Left ventricle myocardium inferior (tissue), 1 donor: ENCODE data around the gene YES1. TPM values are rescaled to one million over a fixed set of nuclear protein-coding genes. Genes with fewer than 3 reads are reported as not detected.

Source experiments
- DNase-seq: peaks from one replicate; pipeline ENCODE4 v3.0.0-alpha.2; 2020
- H3K27ac ChIP-seq: fragments of 200-600 bp; replicated peaks from 2 replicates; pipeline ENCODE4 v1.8.0; 2021
- H3K27me3 ChIP-seq: fragments of 200-600 bp; 2 replicates; pipeline ENCODE4 v1.8.0; 2021; ENCODE audit warnings: low read depth
- H3K36me3 ChIP-seq: fragments of 200-600 bp; 2 replicates; pipeline ENCODE4 v1.8.0; 2021
- H3K4me1 ChIP-seq: fragments of 200-600 bp; 2 replicates; pipeline ENCODE4 v1.8.0; 2021
- H3K4me3 ChIP-seq: fragments of 200-600 bp; 2 replicates; pipeline ENCODE4 v1.8.0; 2021; ENCODE audit warnings: mild to moderate bottlenecking, moderate library complexity
- H3K9me3 ChIP-seq: fragments of 200-600 bp; replicated peaks from 2 replicates; pipeline ENCODE4 v1.8.0; 2021
- intact Hi-C: fragments of 100-400 bp; cut with micrococcal nuclease; formaldehyde crosslinking; loops from one replicate; pipeline ENCODE4 v1.11.0; 2022
- total RNA-seq: library from RNA; stranded (reverse); fragmentation: NEBNext Ultra II Directional; extraction: Animal tissue kit (Norgen Biotek cat#: 25700); gene quantifications from one replicate; pipeline ENCODE4 v1.2.1, GENCODE V29; 2021
- TF ChIP-seq, protein P1 (sequence below): fragments of 200-600 bp; IDR thresholded peaks from 2 replicates; pipeline ENCODE4 v1.8.0; 2021; ENCODE audit warnings: antibody characterized with exemption, mild to moderate bottlenecking, borderline replicate concordance
- donor health status: DM: no; HTN: yes; CAD: no; lungs with severe emphysema.

The YES1 gene
- total RNA-seq, 1 donor from 2014 or later = 21.7 TPM

DNA sequence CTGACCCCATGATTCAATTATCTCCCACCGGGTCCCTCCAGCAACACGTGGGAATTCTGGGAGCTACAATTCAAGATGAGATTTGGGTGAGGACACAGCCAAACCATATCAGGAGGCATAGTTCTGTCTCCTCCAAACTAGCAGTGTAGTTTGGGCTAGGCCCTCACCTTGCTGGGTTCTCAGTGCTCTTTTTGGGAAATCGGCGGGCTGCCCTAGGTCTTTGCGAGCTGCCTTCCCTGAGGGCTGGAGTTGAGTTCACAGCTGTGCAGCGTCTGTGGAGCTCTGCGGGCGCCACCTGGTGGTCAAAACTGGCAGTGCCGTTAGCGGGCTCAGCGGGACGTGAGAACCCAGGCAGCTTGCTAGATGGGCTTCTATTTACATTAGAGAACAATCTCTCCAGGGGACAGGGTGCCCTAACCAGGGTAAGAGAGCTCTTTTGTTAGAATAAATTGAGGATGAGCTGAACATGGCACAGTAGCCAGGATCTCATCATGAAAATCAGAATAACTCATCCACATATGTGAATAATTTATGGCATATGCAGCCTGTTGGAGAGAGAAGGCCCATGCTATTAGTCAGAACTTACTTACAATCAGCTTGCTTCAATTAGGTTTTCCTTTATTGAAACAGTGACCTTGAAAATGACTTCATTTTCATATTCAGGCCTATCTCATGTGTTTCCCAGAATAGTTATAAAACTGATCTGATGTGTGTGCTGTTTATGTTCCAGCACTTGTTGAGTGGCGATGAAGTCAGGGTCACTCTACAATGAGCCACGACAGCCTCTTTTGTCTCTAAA lies 27.4 kb upstream of the YES1 start:
- no peak overlapping the region for H3K4me3 ChIP-seq
- H3K27ac ChIP-seq = peak overlapping the region; percentile 11
- peak; percentile 87 for DNase-seq
- H3K4me1 ChIP-seq = peaks cover 12% of the 10 kb centered on the region
- intact Hi-C loops = no loop called here
- no peaks in the 10 kb centered on the region for H3K9me3 ChIP-seq
- no peaks in the 10 kb centered on the region for H3K27me3 ChIP-seq
- no peaks in the 10 kb centered on the region for H3K36me3 ChIP-seq
- TF ChIP-seq, protein P1, sequence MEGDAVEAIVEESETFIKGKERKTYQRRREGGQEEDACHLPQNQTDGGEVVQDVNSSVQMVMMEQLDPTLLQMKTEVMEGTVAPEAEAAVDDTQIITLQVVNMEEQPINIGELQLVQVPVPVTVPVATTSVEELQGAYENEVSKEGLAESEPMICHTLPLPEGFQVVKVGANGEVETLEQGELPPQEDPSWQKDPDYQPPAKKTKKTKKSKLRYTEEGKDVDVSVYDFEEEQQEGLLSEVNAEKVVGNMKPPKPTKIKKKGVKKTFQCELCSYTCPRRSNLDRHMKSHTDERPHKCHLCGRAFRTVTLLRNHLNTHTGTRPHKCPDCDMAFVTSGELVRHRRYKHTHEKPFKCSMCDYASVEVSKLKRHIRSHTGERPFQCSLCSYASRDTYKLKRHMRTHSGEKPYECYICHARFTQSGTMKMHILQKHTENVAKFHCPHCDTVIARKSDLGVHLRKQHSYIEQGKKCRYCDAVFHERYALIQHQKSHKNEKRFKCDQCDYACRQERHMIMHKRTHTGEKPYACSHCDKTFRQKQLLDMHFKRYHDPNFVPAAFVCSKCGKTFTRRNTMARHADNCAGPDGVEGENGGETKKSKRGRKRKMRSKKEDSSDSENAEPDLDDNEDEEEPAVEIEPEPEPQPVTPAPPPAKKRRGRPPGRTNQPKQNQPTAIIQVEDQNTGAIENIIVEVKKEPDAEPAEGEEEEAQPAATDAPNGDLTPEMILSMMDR = peak; percentile 100

DNA sequence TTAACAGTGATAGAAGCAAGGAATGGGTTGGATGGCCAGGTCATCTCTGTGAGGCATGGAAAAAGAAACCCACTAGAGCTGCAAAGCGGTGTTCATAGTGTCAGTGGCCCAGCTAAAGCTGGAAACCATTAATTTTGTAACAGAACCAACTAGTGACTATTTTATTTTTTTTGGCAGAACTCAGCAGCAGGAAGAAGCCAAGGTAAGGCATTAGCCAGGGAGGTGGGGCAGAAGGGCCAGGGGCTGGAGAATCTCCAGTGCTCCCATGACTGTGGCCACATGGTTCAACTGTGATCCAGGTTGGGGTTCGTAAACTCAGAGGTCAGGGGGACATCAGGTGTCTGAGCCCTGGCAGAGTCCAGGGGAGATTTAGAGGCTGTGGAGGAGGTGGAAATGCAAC lies 25.9 kb upstream of the YES1 start:
- Histone ChIP-seq H3K9me3 (no peaks in the 10 kb centered on the region), H3K27me3 (no peaks in the 10 kb centered on the region), H3K36me3 (no peaks in the 10 kb centered on the region), H3K4me3 (no peak overlapping the region), H3K4me1 (peaks cover 12% of the 10 kb centered on the region), H3K27ac (no peak overlapping the region)
- TF ChIP-seq, protein P1 = no peak
- DNase-seq = no peak
- intact Hi-C loops = no loop called here

DNA sequence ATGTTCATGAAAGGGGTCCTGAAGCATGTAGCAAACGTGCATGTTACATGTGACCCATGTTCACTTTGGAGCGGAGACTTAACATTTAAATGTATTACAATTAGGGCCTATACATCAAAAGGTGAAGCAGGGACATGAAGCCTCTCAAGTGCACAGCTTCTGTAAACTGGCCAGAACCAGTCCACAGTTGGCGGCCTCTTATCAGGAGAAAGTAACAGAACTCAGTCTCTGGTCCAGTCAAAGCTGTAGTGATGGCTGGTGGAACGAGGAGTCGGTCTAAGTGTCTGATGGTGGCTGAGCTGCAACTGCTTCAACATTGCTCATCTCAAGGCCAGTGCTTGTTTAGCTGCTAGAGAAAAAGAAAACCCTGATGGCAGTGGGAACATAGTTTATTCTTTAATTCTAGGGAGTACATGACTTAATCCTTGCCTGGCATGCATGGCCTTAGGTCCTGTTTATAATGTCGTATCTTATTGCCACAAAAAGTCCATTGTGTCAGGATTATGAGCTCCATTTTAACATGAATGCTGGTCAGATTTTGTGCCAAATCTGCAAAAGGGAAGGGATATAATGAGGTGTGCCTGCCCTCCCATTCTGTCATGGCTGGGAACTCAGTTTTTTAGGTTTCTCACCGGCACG lies 22.2 kb upstream of the YES1 start:
- H3K27ac ChIP-seq = no peak overlapping the region
- no peaks in the 10 kb centered on the region for H3K36me3 ChIP-seq
- TF ChIP-seq, protein P1 = no peak
- H3K4me3 ChIP-seq = no peak overlapping the region
- intact Hi-C loops = no loop called here
- H3K4me1 ChIP-seq = peaks cover 29% of the 10 kb centered on the region
- H3K27me3 ChIP-seq = no peaks in the 10 kb centered on the region
- DNase-seq = no peak
- H3K9me3 ChIP-seq = no peaks in the 10 kb centered on the region

DNA sequence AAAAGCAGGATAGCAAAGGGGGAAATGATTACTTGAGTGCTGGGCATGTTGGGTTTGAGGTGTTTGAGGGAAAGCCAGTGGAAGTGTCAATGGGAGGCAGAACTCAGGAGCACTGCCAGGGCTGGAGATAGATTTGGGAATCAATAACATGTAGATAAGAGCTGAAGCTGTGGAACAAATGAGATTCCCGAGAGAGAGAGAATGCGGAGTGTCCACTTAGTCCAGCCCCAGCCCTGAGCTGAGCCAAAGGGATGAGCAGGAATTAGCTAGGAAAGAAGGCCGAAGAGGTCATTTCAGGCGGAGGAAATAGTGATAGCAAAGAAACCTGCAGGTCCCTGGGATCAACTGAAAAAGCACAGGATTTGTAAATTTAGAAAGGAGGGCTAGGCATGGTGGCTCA lies 21.2 kb upstream of the YES1 start:
- intact Hi-C loops = loop anchor here (2.0 kb wide), 1 partner anchor 208 kb away; no protein-coding TSS in a partner anchor
- peaks cover 27% of the 10 kb centered on the region for H3K4me1 ChIP-seq
- no peak for DNase-seq

DNA sequence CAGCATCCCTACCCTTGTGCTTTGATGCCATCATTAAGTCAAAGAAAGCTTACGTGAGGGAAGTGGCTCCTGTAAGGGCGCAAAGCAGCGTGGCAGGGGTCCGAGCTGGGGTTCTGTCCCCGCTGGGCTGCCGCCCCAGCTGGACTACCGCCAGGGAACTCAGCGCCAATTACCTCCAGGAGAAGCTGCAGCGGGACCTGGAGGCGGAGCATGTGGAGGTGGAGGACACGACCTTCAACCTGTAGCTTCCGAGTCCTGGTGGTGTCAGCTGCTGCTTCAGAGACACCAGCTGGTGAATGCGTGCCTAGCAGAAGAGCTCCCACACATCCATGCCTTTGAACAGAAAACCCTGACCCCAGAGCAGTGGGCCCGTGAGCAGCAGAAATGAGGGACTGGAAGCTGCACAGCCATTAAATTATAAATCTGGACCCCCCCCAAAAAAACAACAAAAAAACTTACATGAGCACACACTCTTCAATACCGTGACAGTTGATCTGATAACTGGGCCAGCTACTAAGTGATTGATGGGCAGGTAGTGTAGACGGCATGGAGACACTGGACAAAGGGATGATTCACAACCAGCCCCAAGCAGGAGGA lies 20.1 kb upstream of the YES1 start:
- DNase-seq = peak; percentile 17
- TF ChIP-seq, protein P1 = peak; percentile 40

More for the DNA sequence above, 21.2 kb upstream of the YES1 start:
- H3K27me3 ChIP-seq = no peaks in the 10 kb centered on the region
- H3K4me3 ChIP-seq = no peak overlapping the region
- TF ChIP-seq, protein P1 = no peak
- no peaks in the 10 kb centered on the region for H3K9me3 ChIP-seq
- no peaks in the 10 kb centered on the region for H3K36me3 ChIP-seq
- H3K27ac ChIP-seq = no peak overlapping the region

More for the DNA sequence above, 20.1 kb upstream of the YES1 start:
- intact Hi-C loops = loop anchor here (2.0 kb wide), 1 partner anchor 207 kb away; no protein-coding TSS in a partner anchor
- peak overlapping the region; percentile 47 for H3K4me3 ChIP-seq
- H3K9me3 ChIP-seq = no peaks in the 10 kb centered on the region
- no peaks in the 10 kb centered on the region for H3K27me3 ChIP-seq
- peaks cover 27% of the 10 kb centered on the region for H3K4me1 ChIP-seq
- peak overlapping the region; percentile 30 for H3K27ac ChIP-seq
- no peaks in the 10 kb centered on the region for H3K36me3 ChIP-seq
